Subcutaneous abdominal adipose tissue (tissue), 5 donors: ENCODE measurements around the gene CAMK1.

Source experiments
- H3K27ac ChIP-seq: one replicate; pipeline ENCODE4 v1.7.0; 2013; ENCODE audit warnings: low read depth, mild to moderate bottlenecking, inconsistent platforms, low read length, moderate library complexity
- H3K27me3 ChIP-seq, 5 donors: one replicate each; pipeline ENCODE4 v1.7.0; 2013; ENCODE audit warnings: low read length in 5 of 5, inconsistent platforms in 1 of 5; ENCODE audit not compliant: control insufficient read depth in 5 of 5, insufficient read depth in 4 of 5
- H3K36me3 ChIP-seq, 5 donors: one replicate each; pipeline ENCODE4 v1.7.0; 2013; ENCODE audit warnings: low read length in 5 of 5; ENCODE audit not compliant: control insufficient read depth in 5 of 5, insufficient read depth in 5 of 5
- H3K4me1 ChIP-seq, 5 donors: one replicate each; pipeline ENCODE4 v1.7.0; 2013; ENCODE audit warnings: low read length in 5 of 5, mild to moderate bottlenecking in 3 of 5, moderate library complexity in 1 of 5; ENCODE audit not compliant: control insufficient read depth in 5 of 5, insufficient read depth in 5 of 5
- H3K4me3 ChIP-seq, 5 donors: one replicate each; pipeline ENCODE4 v1.7.0; 2013; ENCODE audit warnings: low read length in 5 of 5, low read depth in 1 of 5
- H3K9ac ChIP-seq, 5 donors: one replicate each; pipeline ENCODE4 v1.7.0; 2013; ENCODE audit warnings: low read length in 5 of 5, mild to moderate bottlenecking in 4 of 5, moderate library complexity in 3 of 5
- H3K9me3 ChIP-seq, 5 donors: one replicate each; pipeline ENCODE4 v1.7.0; 2013; ENCODE audit warnings: low read length in 5 of 5; ENCODE audit not compliant: control insufficient read depth in 5 of 5
- donor health status: healthy.
- donor health status: healthy.
- donor health status: healthy.
- donor health status: healthy.
- donor health status: healthy.

The CAMK1 gene

DNA sequence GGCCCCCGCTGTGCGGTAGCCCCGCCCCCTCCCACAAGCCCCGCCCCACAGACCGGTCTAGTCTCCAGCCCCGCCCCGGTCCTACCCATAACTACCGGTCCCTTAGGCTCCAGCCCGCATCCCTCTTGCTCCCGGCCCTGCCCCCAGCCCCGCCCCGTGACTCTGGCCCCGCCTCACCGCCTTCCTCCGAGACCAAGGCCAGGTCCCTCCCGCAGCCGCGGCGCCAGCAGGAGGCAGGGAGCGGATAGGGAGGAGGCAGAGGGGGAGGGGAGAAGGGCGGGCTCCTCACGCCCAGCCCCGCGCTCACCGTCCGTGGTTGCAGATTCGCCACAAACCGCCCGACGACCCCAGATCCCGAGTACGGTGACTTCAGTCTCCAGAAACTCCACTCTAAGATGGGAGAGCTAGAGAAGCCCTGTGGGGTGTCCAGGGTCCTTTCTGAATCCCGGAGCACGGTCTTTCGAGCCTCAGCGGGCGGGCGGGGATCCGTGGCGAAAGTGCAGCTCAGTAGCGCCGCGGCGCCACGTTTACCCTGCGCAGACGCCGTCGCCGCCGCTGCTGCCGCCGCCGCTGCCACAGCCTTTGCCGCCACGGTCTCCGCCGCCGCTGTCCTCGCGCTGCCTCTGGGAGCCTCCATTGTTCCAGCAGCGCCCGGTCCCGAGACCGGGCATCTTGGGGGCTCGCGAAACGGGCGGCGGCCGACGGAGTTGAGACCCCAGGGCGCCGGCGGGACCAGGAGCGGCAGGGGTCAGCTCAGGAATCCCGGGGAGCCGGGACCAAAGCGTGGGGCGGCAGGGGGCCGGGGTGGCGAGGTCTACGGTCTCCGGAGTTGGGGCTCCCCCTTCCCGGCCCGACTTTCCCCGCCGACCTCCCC is 38.3 kb downstream of the CAMK1 start, which contains the start of gene BRPF1:
Gene BRPF1 (plus strand): TSS at position 530 of the 874 bp plus-strand sequence. CDS start 2,406 bp downstream, outside the sequence.
- peaks cover 6 to 35% (median 26%) of the 10 kb centered on the region in 5 donors for H3K4me1 ChIP-seq
- H3K27me3 ChIP-seq = no peaks in the 10 kb centered on the region
- H3K9me3 ChIP-seq = no peaks in the 10 kb centered on the region
- H3K36me3 ChIP-seq = peaks cover 0 to 23% (median 18%) of the 10 kb centered on the region in 5 donors
- peak within 1 kb of the TSS; percentile 91 for H3K27ac ChIP-seq
- H3K4me3 ChIP-seq = peak within 1 kb of the TSS; percentile 81 to 93 (median 86)
- H3K9ac ChIP-seq = peak within 1 kb of the TSS; percentile 59 to 97 (median 95)

DNA sequence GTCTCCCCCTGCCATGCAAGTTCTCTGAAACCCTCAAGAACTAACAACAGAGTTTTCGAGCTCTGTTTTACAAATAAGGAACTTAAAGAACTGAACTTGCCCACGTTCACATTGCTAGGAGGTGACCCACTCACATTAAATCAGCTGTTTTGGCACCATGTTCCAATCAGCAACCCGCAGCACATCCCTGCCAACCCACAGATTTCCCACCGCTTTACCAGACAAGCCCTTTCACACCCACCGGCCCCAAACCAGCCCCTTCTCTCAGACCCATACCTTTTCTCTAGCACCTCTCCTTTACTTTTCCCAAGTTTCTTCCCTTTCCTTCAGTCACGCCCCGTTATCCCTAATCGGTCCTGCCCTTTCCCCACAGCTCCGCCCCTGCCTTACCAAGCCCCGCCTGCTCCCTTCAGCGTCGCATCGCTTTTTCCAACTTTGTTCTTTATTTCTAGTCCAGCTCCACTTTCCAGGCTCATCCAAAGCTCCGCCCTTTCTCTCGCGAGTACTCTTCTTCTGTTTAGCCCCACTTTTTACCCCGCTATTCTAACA is 39.0 kb downstream of the CAMK1 start:
- Histone ChIP-seq H3K27ac (peak overlapping the region; percentile 91), H3K4me3 (peak overlapping the region; percentile 45 to 93 (median 77)), H3K36me3 (peaks cover 0 to 17% (median 14%) of the 10 kb centered on the region in 5 donors), H3K4me1 (peaks cover 6 to 35% (median 26%) of the 10 kb centered on the region in 5 donors), H3K9me3 (no peaks in the 10 kb centered on the region), H3K9ac (peak overlapping the region in 3 of 5 donors; percentile 26 to 48 (median 26)), H3K27me3 (no peaks in the 10 kb centered on the region)

DNA sequence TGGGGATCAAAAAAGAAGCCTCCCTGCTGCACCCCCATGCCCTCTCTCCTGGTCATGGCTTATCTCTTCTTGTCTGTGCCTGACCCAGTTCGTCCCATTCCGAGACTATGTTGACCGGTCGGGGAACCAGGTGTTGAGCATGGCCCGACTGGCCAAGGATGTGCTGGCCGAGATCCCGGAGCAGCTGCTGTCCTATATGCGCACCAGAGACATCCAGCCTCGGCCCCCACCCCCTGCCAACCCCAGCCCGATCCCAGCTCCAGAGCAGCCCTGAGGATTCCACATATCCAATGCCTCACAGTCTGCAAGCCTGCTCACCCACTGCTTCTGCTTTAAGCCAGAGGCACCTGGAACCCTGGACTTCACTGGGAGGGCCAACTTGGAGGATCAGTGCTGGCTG is 40.3 kb downstream of the CAMK1 start:
- H3K4me1 ChIP-seq = peaks cover 6 to 32% (median 26%) of the 10 kb centered on the region in 5 donors
- H3K27me3 ChIP-seq = no peaks in the 10 kb centered on the region
- no peaks in the 10 kb centered on the region for H3K9me3 ChIP-seq
- no peak overlapping the region for H3K4me3 ChIP-seq
- no peak overlapping the region for H3K9ac ChIP-seq
- H3K36me3 ChIP-seq = peaks cover 0 to 5% (median 4%) of the 10 kb centered on the region in 5 donors
- H3K27ac ChIP-seq = no peak overlapping the region

DNA sequence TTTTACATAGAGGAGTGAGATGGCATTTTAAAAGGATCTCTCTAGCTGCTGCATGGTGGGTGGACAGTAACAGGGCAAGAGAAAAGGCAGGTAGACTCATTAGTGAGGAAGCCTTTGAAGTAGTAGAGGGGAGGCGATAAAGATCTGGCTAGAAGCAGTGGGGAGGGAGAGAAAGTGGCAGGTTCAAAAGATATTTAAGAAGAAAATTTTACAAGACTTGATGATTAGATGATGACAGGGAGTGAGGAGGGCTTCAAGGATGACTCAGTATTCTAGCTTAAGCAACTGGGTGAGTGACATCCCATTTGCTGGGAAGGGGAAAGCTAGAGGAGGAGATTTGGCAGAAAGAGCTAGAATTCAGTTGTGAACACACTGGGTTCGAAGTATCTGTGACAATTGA is 42.0 kb downstream of the CAMK1 start:
- Histone ChIP-seq H3K27ac (no peak overlapping the region), H3K27me3 (no peaks in the 10 kb centered on the region), H3K4me3 (no peak overlapping the region), H3K9ac (no peak overlapping the region), H3K36me3 (no peaks in the 10 kb centered on the region), H3K4me1 (peaks cover under 1 to 19% (median 13%) of the 10 kb centered on the region in 5 donors), H3K9me3 (no peaks in the 10 kb centered on the region)

DNA sequence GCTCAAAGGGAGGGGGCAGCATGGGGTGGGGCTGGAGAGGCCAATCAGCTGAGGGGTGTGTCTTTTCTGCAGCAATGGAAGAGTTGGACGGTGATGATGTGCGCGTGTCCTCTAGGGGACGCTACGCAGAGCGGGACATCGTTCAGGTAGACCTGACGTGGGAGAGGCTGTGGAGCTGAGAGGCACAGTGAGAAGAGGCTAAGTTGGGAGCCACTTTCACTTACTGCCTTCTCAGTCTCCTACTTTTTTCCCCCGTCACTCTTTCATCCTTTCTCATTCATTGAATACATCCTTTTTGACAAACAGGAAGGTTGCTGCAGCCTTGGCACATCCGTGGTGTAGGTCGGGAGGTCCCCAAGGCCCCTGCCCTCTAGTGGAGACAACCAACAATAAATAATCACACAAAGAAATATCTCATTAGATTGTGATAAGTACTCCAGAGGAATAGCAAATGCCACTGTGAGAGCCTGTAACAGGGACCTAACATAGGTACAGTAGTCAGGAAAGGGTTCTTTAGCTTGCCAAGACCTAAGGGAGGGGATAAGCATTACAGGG is 42.6 kb downstream of the CAMK1 start:
- Histone ChIP-seq H3K4me3 (no peak overlapping the region), H3K9ac (no peak overlapping the region), H3K36me3 (no peaks in the 10 kb centered on the region), H3K27me3 (no peaks in the 10 kb centered on the region), H3K9me3 (no peaks in the 10 kb centered on the region), H3K4me1 (peaks cover 0 to 13% (median 7%) of the 10 kb centered on the region in 5 donors), H3K27ac (no peak overlapping the region)

DNA sequence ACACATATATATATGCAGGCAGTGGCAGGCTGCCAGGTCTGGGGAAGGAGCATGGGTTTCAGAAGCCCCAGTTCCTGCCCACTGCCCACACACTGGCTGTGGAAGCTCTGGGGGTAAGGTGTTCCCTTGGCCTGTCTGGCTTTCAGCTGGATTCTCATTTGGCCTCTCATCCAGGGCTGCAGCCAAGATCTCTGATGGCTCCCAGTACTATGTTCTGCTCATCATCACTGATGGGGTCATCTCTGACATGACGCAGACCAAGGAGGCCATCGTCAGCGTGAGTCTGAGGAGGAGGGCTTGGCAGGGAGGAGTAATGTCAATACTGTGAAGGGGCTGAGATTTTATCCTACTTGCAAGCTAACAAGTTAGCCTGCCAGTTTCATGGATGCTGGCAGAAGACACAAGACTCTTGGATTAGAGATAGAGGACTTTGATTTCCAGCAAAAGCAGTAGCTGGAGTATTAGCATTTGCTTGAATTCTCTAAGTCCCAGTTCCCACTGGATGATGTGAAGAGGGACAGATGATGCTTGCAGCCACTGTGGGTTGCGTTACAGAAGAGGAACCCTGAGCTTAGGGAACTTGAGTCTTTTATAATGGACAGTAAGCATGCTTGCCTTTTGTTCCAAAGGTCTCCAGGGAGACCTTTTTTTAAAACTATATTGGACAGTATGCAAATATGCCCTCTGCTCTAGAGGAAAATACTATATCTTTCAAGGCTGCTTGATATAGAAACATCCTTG is 43.8 kb downstream of the CAMK1 start:
- Histone ChIP-seq H3K27ac (no peak overlapping the region), H3K4me3 (no peak overlapping the region), H3K36me3 (no peaks in the 10 kb centered on the region), H3K9ac (no peak overlapping the region), H3K27me3 (no peaks in the 10 kb centered on the region), H3K9me3 (no peaks in the 10 kb centered on the region), H3K4me1 (peaks cover 0 to 11% (median 5%) of the 10 kb centered on the region in 5 donors)

DNA sequence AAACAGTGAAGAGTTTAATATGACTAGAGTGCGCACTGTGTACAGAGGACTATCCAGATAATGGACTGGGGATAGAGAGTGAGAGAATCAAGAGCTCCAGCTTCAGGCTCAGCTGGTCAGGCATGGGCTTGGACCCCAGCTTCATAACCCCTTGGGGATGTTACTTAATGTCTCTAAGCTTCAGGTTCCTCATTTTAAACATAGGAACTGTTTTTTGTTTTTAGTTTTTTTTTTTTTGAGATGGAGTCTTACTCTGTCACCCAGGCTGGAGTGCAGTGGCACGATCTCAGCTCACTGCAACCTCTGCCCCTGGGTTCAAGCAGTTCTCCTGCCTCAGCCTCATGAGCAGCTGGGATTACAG is 48.1 kb downstream of the CAMK1 start:
- no peaks in the 10 kb centered on the region for H3K9me3 ChIP-seq
- no peak overlapping the region for H3K4me3 ChIP-seq
- H3K36me3 ChIP-seq = no peaks in the 10 kb centered on the region
- H3K9ac ChIP-seq = no peak overlapping the region
- no peaks in the 10 kb centered on the region for H3K27me3 ChIP-seq
- H3K4me1 ChIP-seq = no peaks in the 10 kb centered on the region
- H3K27ac ChIP-seq = no peak overlapping the region

DNA sequence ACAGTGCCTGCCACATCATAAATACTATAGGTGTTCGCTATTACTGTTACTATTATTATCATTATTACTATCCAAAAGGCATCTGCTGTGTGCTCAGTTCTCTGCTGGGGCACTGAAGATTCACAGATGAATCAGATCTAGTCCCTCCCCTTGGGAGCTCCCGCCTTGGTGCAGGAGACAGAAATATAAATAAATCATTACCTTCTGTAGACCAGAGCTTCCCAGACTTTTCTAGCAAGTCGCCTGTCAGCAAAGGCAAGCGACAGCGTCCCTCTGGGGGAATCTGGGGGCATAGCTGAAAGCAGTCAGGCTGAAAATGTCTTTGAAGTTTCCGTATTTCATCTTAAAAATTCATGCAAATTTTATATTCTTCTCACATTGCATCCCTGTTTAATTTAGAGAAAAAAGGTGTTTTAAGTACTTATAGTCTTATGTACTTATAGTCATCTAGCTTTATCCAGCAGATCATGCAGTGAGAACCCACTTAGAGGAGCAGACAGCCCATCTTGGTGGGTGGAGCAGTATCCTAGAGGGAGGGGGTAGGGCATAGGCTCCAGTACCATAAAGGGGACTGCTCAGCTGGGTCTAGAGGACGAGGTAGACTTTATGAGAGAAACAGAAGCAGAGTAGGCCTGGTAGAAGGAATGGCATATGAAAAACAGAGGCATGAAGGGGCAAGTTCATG is 48.6 kb downstream of the CAMK1 start:
- H3K9ac ChIP-seq = no peak overlapping the region
- H3K27me3 ChIP-seq = no peaks in the 10 kb centered on the region
- peaks cover 0 to 2% (median 2%) of the 10 kb centered on the region in 5 donors for H3K4me1 ChIP-seq
- no peaks in the 10 kb centered on the region for H3K9me3 ChIP-seq
- no peak overlapping the region for H3K27ac ChIP-seq
- H3K4me3 ChIP-seq = no peak overlapping the region
- no peaks in the 10 kb centered on the region for H3K36me3 ChIP-seq

DNA sequence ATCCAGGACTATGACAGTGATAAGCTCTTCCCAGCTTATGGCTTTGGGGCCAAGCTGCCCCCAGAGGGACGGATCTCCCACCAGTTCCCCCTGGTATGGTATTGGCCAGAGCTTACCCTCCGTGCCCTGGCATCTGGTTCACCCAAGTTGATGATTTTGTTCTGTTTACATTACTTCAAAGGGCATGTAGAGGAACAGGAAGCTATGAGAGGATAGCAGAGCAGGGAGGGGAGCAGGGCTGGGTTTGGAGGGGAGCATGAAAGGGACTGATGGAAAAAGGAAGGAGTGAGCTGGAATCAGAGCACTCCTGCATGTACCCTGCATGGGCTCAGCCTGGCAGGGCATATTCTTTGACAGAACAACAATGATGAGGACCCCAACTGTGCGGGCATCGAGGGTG is 51.6 kb downstream of the CAMK1 start:
- H3K4me3 ChIP-seq = no peak overlapping the region
- no peaks in the 10 kb centered on the region for H3K9me3 ChIP-seq
- no peak overlapping the region for H3K9ac ChIP-seq
- peaks cover 0 to 16% (median 14%) of the 10 kb centered on the region in 5 donors for H3K4me1 ChIP-seq
- H3K27me3 ChIP-seq = no peaks in the 10 kb centered on the region
- no peaks in the 10 kb centered on the region for H3K36me3 ChIP-seq
- H3K27ac ChIP-seq = no peak overlapping the region
